Panc1 (cell line): ENCODE results near the gene ERC2.

Source experiments
- POLR2AphosphoS5 ChIP-seq: IDR thresholded peaks from 2 replicates; pipeline ENCODE4 v1.6.1; 2012; ENCODE audit warnings: mild to moderate bottlenecking, low read depth, low read length, moderate library complexity
- SIN3A ChIP-seq: IDR thresholded peaks from 2 replicates; pipeline ENCODE4 v1.6.1; 2012; ENCODE audit warnings: low read depth, mild to moderate bottlenecking, low read length, moderate library complexity, borderline replicate concordance; ENCODE audit not compliant: insufficient read depth
- TF ChIP-seq, protein P1 (sequence below): fragments of 450-650 bp; IDR thresholded peaks from 2 replicates; pipeline ENCODE4 v1.5.1; 2017; ENCODE audit warnings: mild to moderate bottlenecking
- TF ChIP-seq, protein P2 (sequence below), 2 experiments: IDR thresholded peaks; 2 replicates each; pipeline ENCODE4 v1.6.1; 2011 to 2012; ENCODE audit warnings: low read depth in 2 of 2, control low read depth in 1 of 2, low read length in 1 of 2, mild to moderate bottlenecking in 1 of 2, moderate library complexity in 1 of 2; ENCODE audit not compliant: insufficient read depth in 1 of 2

DNA sequence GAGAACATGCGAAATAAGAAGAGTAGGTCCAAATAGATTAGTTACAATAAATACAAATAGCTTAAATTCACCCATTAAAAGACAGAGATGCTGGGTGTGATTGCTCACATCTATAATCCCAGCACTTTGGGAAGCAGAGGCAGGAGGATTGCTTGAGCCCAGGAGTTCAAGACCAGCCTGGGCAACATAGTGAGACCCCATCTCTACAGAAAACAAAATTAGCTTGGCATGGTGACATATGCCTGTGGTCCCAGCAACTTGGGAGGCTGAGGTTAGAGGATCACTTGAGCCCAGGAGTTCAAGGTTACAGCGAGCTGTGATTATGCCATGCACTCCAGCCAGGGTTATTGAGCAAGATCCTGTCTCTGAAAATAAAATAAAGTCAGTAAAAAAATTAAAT lies 872.1 kb downstream of the ERC2 start:
- TF ChIP-seq, protein P1, sequence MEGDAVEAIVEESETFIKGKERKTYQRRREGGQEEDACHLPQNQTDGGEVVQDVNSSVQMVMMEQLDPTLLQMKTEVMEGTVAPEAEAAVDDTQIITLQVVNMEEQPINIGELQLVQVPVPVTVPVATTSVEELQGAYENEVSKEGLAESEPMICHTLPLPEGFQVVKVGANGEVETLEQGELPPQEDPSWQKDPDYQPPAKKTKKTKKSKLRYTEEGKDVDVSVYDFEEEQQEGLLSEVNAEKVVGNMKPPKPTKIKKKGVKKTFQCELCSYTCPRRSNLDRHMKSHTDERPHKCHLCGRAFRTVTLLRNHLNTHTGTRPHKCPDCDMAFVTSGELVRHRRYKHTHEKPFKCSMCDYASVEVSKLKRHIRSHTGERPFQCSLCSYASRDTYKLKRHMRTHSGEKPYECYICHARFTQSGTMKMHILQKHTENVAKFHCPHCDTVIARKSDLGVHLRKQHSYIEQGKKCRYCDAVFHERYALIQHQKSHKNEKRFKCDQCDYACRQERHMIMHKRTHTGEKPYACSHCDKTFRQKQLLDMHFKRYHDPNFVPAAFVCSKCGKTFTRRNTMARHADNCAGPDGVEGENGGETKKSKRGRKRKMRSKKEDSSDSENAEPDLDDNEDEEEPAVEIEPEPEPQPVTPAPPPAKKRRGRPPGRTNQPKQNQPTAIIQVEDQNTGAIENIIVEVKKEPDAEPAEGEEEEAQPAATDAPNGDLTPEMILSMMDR = no peak
- TF ChIP-seq SIN3A (no peak), POLR2AphosphoS5 (no peak)
- TF ChIP-seq, protein P2, sequence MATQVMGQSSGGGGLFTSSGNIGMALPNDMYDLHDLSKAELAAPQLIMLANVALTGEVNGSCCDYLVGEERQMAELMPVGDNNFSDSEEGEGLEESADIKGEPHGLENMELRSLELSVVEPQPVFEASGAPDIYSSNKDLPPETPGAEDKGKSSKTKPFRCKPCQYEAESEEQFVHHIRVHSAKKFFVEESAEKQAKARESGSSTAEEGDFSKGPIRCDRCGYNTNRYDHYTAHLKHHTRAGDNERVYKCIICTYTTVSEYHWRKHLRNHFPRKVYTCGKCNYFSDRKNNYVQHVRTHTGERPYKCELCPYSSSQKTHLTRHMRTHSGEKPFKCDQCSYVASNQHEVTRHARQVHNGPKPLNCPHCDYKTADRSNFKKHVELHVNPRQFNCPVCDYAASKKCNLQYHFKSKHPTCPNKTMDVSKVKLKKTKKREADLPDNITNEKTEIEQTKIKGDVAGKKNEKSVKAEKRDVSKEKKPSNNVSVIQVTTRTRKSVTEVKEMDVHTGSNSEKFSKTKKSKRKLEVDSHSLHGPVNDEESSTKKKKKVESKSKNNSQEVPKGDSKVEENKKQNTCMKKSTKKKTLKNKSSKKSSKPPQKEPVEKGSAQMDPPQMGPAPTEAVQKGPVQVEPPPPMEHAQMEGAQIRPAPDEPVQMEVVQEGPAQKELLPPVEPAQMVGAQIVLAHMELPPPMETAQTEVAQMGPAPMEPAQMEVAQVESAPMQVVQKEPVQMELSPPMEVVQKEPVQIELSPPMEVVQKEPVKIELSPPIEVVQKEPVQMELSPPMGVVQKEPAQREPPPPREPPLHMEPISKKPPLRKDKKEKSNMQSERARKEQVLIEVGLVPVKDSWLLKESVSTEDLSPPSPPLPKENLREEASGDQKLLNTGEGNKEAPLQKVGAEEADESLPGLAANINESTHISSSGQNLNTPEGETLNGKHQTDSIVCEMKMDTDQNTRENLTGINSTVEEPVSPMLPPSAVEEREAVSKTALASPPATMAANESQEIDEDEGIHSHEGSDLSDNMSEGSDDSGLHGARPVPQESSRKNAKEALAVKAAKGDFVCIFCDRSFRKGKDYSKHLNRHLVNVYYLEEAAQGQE (IDR thresholded peaks at IDR 0.05; ENCODE audit: insufficient read depth in 1 of 2, low read depth in 2 of 2, low read length in 1 of 2) = no peak
